Activated T-cell treated with anti-CD3 and anti-CD28 coated beads, Interleukin-2, amount 50 U/mL, for 24 hours (primary cell): ENCODE measurements around the gene SNX17.
A peak's percentile ranks its signal among the peaks of the same experiment; 100 is the strongest.
"Not testable (repeated sequence)": the region's sequence is repeated elsewhere in the genome, so short reads cannot be mapped to it uniquely, and the experiment has no call there.

Experiments
- DNase-seq: peaks from one replicate; pipeline ENCODE4 v3.0.0-alpha.2; 2020
- H3K27ac Mint-ChIP-seq: 2 replicates; pipeline ENCODE4 v1.8.0; 2020; ENCODE audit warnings: mild to moderate bottlenecking, mixed read lengths
- H3K27me3 Mint-ChIP-seq: 2 replicates; pipeline ENCODE4 v1.8.0; 2020; ENCODE audit warnings: mixed read lengths
- H3K36me3 Mint-ChIP-seq: 2 replicates; pipeline ENCODE4 v1.8.0; 2020; ENCODE audit warnings: low read depth, mixed read lengths
- H3K4me1 Mint-ChIP-seq: 2 replicates; pipeline ENCODE4 v1.8.0; 2020; ENCODE audit warnings: low read depth, mixed read lengths
- H3K4me3 Mint-ChIP-seq: 2 replicates; pipeline ENCODE4 v1.8.0; 2020; ENCODE audit warnings: mild to moderate bottlenecking, moderate library complexity, mixed read lengths
- H3K9me3 Mint-ChIP-seq: 2 replicates; pipeline ENCODE4 v1.8.0; 2020; ENCODE audit warnings: mixed read lengths

SNX17 gene

GRCh38 chr2:27407798-27408491, 37.5 kb downstream of the SNX17 start:
- DNase-seq = no peak
- H3K36me3 Mint-ChIP-seq = peaks cover 56% of the 10 kb centered on the region
- peak overlapping the region; percentile 87 for H3K4me3 Mint-ChIP-seq
- peaks cover 45% of the 10 kb centered on the region for H3K4me1 Mint-ChIP-seq
- H3K27me3 Mint-ChIP-seq = peaks cover 2% of the 10 kb centered on the region
- peak overlapping the region; percentile 78 for H3K27ac Mint-ChIP-seq
- H3K9me3 Mint-ChIP-seq = no peaks in the 10 kb centered on the region

GRCh38 chr2:27408601-27409320, 38.3 kb downstream of the SNX17 start:
- H3K27me3 Mint-ChIP-seq = peaks cover 2% of the 10 kb centered on the region
- H3K4me3 Mint-ChIP-seq = peak overlapping the region; percentile 87
- peak overlapping the region; percentile 78 for H3K27ac Mint-ChIP-seq
- no peaks in the 10 kb centered on the region for H3K9me3 Mint-ChIP-seq
- H3K4me1 Mint-ChIP-seq = peaks cover 40% of the 10 kb centered on the region
- H3K36me3 Mint-ChIP-seq = peaks cover 50% of the 10 kb centered on the region
- no peak for DNase-seq

- peaks cover 34% of the 10 kb centered on the region for H3K4me1 Mint-ChIP-seq
- H3K27ac Mint-ChIP-seq = peak within 1 kb of the TSS; percentile 95
- peaks cover 43% of the 10 kb centered on the region for H3K36me3 Mint-ChIP-seq
- peaks cover 2% of the 10 kb centered on the region for H3K27me3 Mint-ChIP-seq
- H3K4me3 Mint-ChIP-seq = peak within 1 kb of the TSS; percentile 87
- DNase-seq = peak; percentile 99
- no peaks in the 10 kb centered on the region for H3K9me3 Mint-ChIP-seq
These were observed 39.1 kb downstream of the SNX17 start, which contains the start of gene PPM1G for GRCh38 chr2:27409321-27410073. Gene PPM1G, minus strand, starts transcription at chr2:27409591. Its CDS starts 169 bp downstream, at chr2:27409422.

- Mint-ChIP-seq H3K4me3 (no peak overlapping the region), H3K27ac (no peak overlapping the region), H3K36me3 (peaks cover 13% of the 10 kb centered on the region), H3K9me3 (no peaks in the 10 kb centered on the region), H3K27me3 (peaks cover 2% of the 10 kb centered on the region), H3K4me1 (peaks cover 12% of the 10 kb centered on the region)
- no peak for DNase-seq
These were observed 42.2 kb downstream of the SNX17 start for GRCh38 chr2:27412419-27413152.

GRCh38 chr2:27416151-27416550, 45.7 kb downstream of the SNX17 start:
- Mint-ChIP-seq H3K27ac (no peak overlapping the region), H3K4me3 (no peak overlapping the region), H3K9me3 (no peaks in the 10 kb centered on the region)

GRCh38 chr2:27420996-27421395, 50.6 kb downstream of the SNX17 start:
- Mint-ChIP-seq H3K9me3 (no peaks in the 10 kb centered on the region), H3K36me3 (no peaks in the 10 kb centered on the region), H3K27me3 (no peaks in the 10 kb centered on the region), H3K4me1 (no peaks in the 10 kb centered on the region), H3K4me3 (no peak overlapping the region), H3K27ac (no peak overlapping the region)
- no peak for DNase-seq

More at GRCh38 chr2:27416151-27416550, 45.7 kb downstream of the SNX17 start:
- H3K27me3 Mint-ChIP-seq = peaks cover 2% of the 10 kb centered on the region
- DNase-seq = no peak
- H3K4me1 Mint-ChIP-seq = no peaks in the 10 kb centered on the region
- no peaks in the 10 kb centered on the region for H3K36me3 Mint-ChIP-seq

- Mint-ChIP-seq H3K27me3 (no peaks in the 10 kb centered on the region), H3K4me3 (no peak overlapping the region), H3K4me1 (no peaks in the 10 kb centered on the region), H3K36me3 (no peaks in the 10 kb centered on the region), H3K27ac (no peak overlapping the region), H3K9me3 (no peaks in the 10 kb centered on the region)
- no peak for DNase-seq
These were observed 51.3 kb downstream of the SNX17 start for GRCh38 chr2:27421660-27422250.

- H3K9me3 Mint-ChIP-seq = no peaks in the 10 kb centered on the region
- no peaks in the 10 kb centered on the region for H3K36me3 Mint-ChIP-seq
- H3K4me1 Mint-ChIP-seq = peaks cover 5% of the 10 kb centered on the region
- H3K27ac Mint-ChIP-seq = no peak overlapping the region
- DNase-seq = no peak
- H3K27me3 Mint-ChIP-seq = no peaks in the 10 kb centered on the region
- H3K4me3 Mint-ChIP-seq = no peak overlapping the region
These were observed 52.5 kb downstream of the SNX17 start for GRCh38 chr2:27422958-27423357.

GRCh38 chr2:27425039-27425438, 54.6 kb downstream of the SNX17 start:
- Mint-ChIP-seq H3K4me1 (peaks cover 11% of the 10 kb centered on the region), H3K36me3 (peaks cover 13% of the 10 kb centered on the region)
- not testable (repeated sequence) for H3K27ac Mint-ChIP-seq, H3K27me3 Mint-ChIP-seq, DNase-seq, H3K9me3 Mint-ChIP-seq, H3K4me3 Mint-ChIP-seq
